Natural killer cell (primary cell): ENCODE results near the gene TEAD4. TPM values are rescaled to one million over a fixed set of nuclear protein-coding genes. Genes with fewer than 3 reads are reported as not detected.

ENCODE experiments used
- ATAC-seq, 3 donors: fragments of 150-1000 bp in 2 of 3; fragments of 200-7000 bp in 1 of 3; cut with Tn5 transposase; 1 replicate in 1 of 3; 2 replicates in 2 of 3; pipeline ENCODE4 v1.10.0; 2021; ENCODE audit warnings: mild to moderate bottlenecking in 2 of 3, moderate library complexity in 2 of 3
- DNase-seq, 2 donors: peaks; one replicate each; pipeline versions ENCODE4 v3.0.0 to v3.0.0-alpha.2; 2013 to 2021; ENCODE audit warnings: mixed read lengths in 1 of 2
- H3K27ac ChIP-seq: one replicate; pipeline ENCODE4 v1.5.1; 2013; ENCODE audit warnings: mild to moderate bottlenecking, low read length
- H3K27me3 ChIP-seq: one replicate; pipeline ENCODE4 v1.6.1; 2013; ENCODE audit warnings: low read length; ENCODE audit not compliant: control insufficient read depth, insufficient read depth
- H3K36me3 ChIP-seq: one replicate; pipeline ENCODE4 v1.6.1; 2013; ENCODE audit warnings: low read length; ENCODE audit not compliant: control insufficient read depth, insufficient read depth
- H3K4me1 ChIP-seq: one replicate; pipeline ENCODE4 v1.6.1; 2013; ENCODE audit warnings: low read length; ENCODE audit not compliant: control insufficient read depth, insufficient read depth
- H3K4me3 ChIP-seq: one replicate; pipeline ENCODE4 v1.5.1; 2013; ENCODE audit warnings: low read length
- H3K9me3 ChIP-seq: one replicate; pipeline ENCODE4 v1.6.1; 2013; ENCODE audit warnings: low read length; ENCODE audit not compliant: control insufficient read depth, insufficient read depth
- H3K27ac Mint-ChIP-seq, 2 donors: one replicate each; pipeline ENCODE4 v1.8.0; 2022; ENCODE audit warnings: mild to moderate bottlenecking in 2 of 2, mixed read lengths in 2 of 2, moderate library complexity in 1 of 2
- H3K27me3 Mint-ChIP-seq, 2 donors: one replicate each; pipeline ENCODE4 v1.8.0; 2022; ENCODE audit warnings: low read depth in 2 of 2, mixed read lengths in 2 of 2
- H3K36me3 Mint-ChIP-seq: one replicate; pipeline ENCODE4 v1.8.0; 2022; ENCODE audit warnings: mixed read lengths
- H3K4me1 Mint-ChIP-seq, 2 donors: one replicate each; pipeline ENCODE4 v1.8.0; 2022; ENCODE audit warnings: mixed read lengths in 2 of 2
- H3K4me3 Mint-ChIP-seq: one replicate; pipeline ENCODE4 v1.8.0; 2022; ENCODE audit warnings: mild to moderate bottlenecking, moderate library complexity, mixed read lengths
- H3K9me3 Mint-ChIP-seq, 2 donors: one replicate each; pipeline ENCODE4 v1.8.0; 2022; ENCODE audit warnings: mixed read lengths in 2 of 2
- WGBS: methylation state at CpG from one replicate; pipeline ENCODE4 v1.1.7; 2013; ENCODE audit warnings: missing lambda C conversion rate; ENCODE audit not compliant: insufficient coverage; 5-methylcytosine and 5-hydroxymethylcytosine counted together
- intact Hi-C: fragments of 100-400 bp; cut with micrococcal nuclease; formaldehyde crosslinking; loops from one replicate; pipeline ENCODE4 v1.14.2; 2022
- total RNA-seq, 4 donors: library from RNA; stranded (reverse); fragments of 120-200 nt in 1 of 4; gene quantifications; one replicate each; pipeline versions ENCODE4 v1.2.3 to v1.2.4, GENCODE V29; 2013 to 2022
- TF ChIP-seq, protein P1 (sequence below): fragments of 200-600 bp; IDR thresholded peaks from one replicate; pipeline ENCODE4 v1.8.0; 2022; ENCODE audit warnings: antibody characterized with exemption

Gene TEAD4
- total RNA-seq, 3 donors from 2014 or later (not counting 1 experiment from before 2014, with no cell fraction given): not detected

DNA sequence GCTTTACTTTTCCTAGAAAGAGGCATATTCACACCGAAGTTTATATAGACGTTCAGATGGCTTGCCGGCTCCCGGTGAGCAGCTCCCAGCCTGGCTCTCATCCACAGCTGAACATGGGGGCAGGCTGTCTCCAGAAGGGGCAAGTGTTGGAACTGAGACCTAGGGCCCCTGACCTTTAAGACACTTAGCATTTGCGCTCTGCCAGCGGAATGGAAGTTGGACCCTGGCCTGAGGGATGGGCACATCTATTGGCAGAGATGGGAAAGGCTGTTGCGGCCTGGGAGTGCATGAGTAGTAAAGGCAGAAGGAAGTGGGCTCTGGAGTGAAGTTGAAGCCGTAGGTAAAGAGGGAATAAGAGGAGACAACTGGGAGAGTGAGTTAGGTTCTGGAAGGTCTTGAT is 63.8 kb downstream of the TEAD4 start:
- Mint-ChIP-seq H3K36me3 (no peaks in the 10 kb centered on the region), H3K4me1 (no peaks in the 10 kb centered on the region), H3K27ac (no peak overlapping the region), H3K27me3 (peaks cover 0 to 2% of the 10 kb centered on the region in 2 donors), H3K4me3 (no peak overlapping the region), H3K9me3 (no peaks in the 10 kb centered on the region)
- no peak overlapping the region for H3K27ac ChIP-seq
- TF ChIP-seq, protein P1, sequence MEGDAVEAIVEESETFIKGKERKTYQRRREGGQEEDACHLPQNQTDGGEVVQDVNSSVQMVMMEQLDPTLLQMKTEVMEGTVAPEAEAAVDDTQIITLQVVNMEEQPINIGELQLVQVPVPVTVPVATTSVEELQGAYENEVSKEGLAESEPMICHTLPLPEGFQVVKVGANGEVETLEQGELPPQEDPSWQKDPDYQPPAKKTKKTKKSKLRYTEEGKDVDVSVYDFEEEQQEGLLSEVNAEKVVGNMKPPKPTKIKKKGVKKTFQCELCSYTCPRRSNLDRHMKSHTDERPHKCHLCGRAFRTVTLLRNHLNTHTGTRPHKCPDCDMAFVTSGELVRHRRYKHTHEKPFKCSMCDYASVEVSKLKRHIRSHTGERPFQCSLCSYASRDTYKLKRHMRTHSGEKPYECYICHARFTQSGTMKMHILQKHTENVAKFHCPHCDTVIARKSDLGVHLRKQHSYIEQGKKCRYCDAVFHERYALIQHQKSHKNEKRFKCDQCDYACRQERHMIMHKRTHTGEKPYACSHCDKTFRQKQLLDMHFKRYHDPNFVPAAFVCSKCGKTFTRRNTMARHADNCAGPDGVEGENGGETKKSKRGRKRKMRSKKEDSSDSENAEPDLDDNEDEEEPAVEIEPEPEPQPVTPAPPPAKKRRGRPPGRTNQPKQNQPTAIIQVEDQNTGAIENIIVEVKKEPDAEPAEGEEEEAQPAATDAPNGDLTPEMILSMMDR: no peak
- DNase-seq: no peak
- intact Hi-C loops: no loop called here
- no peaks in the 10 kb centered on the region for H3K4me1 ChIP-seq
- no peaks in the 10 kb centered on the region for H3K27me3 ChIP-seq
- H3K9me3 ChIP-seq: no peaks in the 10 kb centered on the region
- no peaks in the 10 kb centered on the region for H3K36me3 ChIP-seq
- ATAC-seq: no peak
- H3K4me3 ChIP-seq: no peak overlapping the region
- WGBS: 96% methylated on average over 8 of the region's 8 CpGs

DNA sequence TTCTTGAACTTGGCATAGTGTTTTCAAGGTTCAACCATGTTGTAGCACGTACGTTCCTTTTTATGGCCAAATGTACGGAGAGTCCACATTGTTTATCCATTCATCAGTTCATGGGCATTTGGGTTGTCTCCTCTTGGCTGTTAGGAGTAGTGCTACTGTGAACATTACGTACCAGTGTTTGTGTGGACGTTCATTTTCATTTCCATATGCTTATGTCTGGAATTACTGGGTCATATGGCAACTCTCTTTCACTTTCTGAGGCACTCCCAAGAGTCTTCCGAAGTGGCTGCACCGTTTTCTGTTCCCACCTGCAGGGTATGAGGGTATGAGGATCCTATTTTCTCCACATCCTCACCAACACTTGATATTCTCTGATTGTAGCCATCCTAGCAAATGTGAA is 68.9 kb downstream of the TEAD4 start:
- intact Hi-C loops: no loop called here
- DNase-seq: no peak
- WGBS: 74% methylated on average over 5 of the region's 7 CpGs
- no peaks in the 10 kb centered on the region for H3K27me3 ChIP-seq
- no peaks in the 10 kb centered on the region for H3K4me1 ChIP-seq
- no peak overlapping the region for H3K27ac Mint-ChIP-seq
- no peaks in the 10 kb centered on the region for H3K9me3 ChIP-seq
- no peaks in the 10 kb centered on the region for H3K4me1 Mint-ChIP-seq
- ATAC-seq: no peak
- H3K9me3 Mint-ChIP-seq: no peaks in the 10 kb centered on the region
- H3K36me3 ChIP-seq: no peaks in the 10 kb centered on the region
- H3K27me3 Mint-ChIP-seq: peaks cover 0 to 2% of the 10 kb centered on the region in 2 donors
- H3K36me3 Mint-ChIP-seq: no peaks in the 10 kb centered on the region
- no peak overlapping the region for H3K4me3 Mint-ChIP-seq
- H3K27ac ChIP-seq: no peak overlapping the region
- H3K4me3 ChIP-seq: no peak overlapping the region
- TF ChIP-seq, protein P1: no peak

- no peaks in the 10 kb centered on the region for H3K27me3 Mint-ChIP-seq
- WGBS: 91% methylated on average over 21 of the region's 21 CpGs
- no peaks in the 10 kb centered on the region for H3K27me3 ChIP-seq
- DNase-seq (no peak), ATAC-seq (no peak)
- H3K9me3 Mint-ChIP-seq: no peaks in the 10 kb centered on the region
- no peaks in the 10 kb centered on the region for H3K36me3 ChIP-seq
- H3K27ac Mint-ChIP-seq: no peak overlapping the region
- H3K4me3 Mint-ChIP-seq: no peak overlapping the region
- intact Hi-C loops: no loop called here
- H3K4me1 ChIP-seq: no peaks in the 10 kb centered on the region
- no peaks in the 10 kb centered on the region for H3K36me3 Mint-ChIP-seq
- TF ChIP-seq, protein P1: no peak
- no peak overlapping the region for H3K27ac ChIP-seq
- no peaks in the 10 kb centered on the region for H3K4me1 Mint-ChIP-seq
- no peaks in the 10 kb centered on the region for H3K9me3 ChIP-seq
- no peak overlapping the region for H3K4me3 ChIP-seq
These were observed 71.7 kb downstream of the TEAD4 start for GRCh38 chr12:3030821-3031429.

GRCh38 chr12:3032161-3032560 is 73.0 kb downstream of the TEAD4 start:
- Histone ChIP-seq H3K9me3 (no peaks in the 10 kb centered on the region), H3K4me3 (no peak overlapping the region), H3K27ac (no peak overlapping the region), H3K36me3 (no peaks in the 10 kb centered on the region), H3K27me3 (no peaks in the 10 kb centered on the region), H3K4me1 (no peaks in the 10 kb centered on the region)
- no peaks in the 10 kb centered on the region for H3K27me3 Mint-ChIP-seq
- no peak for DNase-seq
- H3K9me3 Mint-ChIP-seq: no peaks in the 10 kb centered on the region
- no peak overlapping the region for H3K4me3 Mint-ChIP-seq
- ATAC-seq: no peak
- no peak overlapping the region for H3K27ac Mint-ChIP-seq
- intact Hi-C loops: no loop called here
- 90% methylated on average over 12 of the region's 12 CpGs for WGBS
- TF ChIP-seq, protein P1: no peak
- no peaks in the 10 kb centered on the region for H3K36me3 Mint-ChIP-seq
- no peaks in the 10 kb centered on the region for H3K4me1 Mint-ChIP-seq
